ENCODE results near the gene WWTR1.

GRCh38 chr3:149657926-149658743, at the start of gene WWTR1:
- TF ChIP-seq NRF1 (IDR thresholded peaks at IDR 0.05; ENCODE audit: low read depth, low read length) (no peak), JUN (IDR thresholded peaks at IDR 0.05; ENCODE audit: low read depth, low read length) (no peak), CTCF (IDR thresholded peaks at IDR 0.05; ENCODE audit: control extremely low read depth in 1 of 3, insufficient read depth in 1 of 3, low read depth in 1 of 3, low read length in 3 of 3) (no peak), POLR2AphosphoS5 (IDR thresholded peaks at IDR 0.05; ENCODE audit: low read depth, low read length) (peak; percentile 80), POLR2A (IDR thresholded peaks at IDR 0.05; ENCODE audit: control extremely low read depth in 1 of 2, low read depth in 2 of 2, low read length in 2 of 2) (peak; percentile 86 to 93), USF2 (IDR thresholded peaks at IDR 0.05; ENCODE audit: low read length) (no peak), TAF1 (IDR thresholded peaks at IDR 0.05; ENCODE audit: low read depth, low read length) (peak; percentile 90), CREB1 (IDR thresholded peaks at IDR 0.05) (no peak), GABPA (IDR thresholded peaks at IDR 0.05; ENCODE audit: borderline replicate concordance, insufficient read depth, low read length) (no peak), ATF3 (IDR thresholded peaks at IDR 0.05; ENCODE audit: insufficient read depth, low read depth, low read length) (no peak), CEBPB (IDR thresholded peaks at IDR 0.05; ENCODE audit: low read depth, low read length) (no peak)
- TF ChIP-seq, protein P1, sequence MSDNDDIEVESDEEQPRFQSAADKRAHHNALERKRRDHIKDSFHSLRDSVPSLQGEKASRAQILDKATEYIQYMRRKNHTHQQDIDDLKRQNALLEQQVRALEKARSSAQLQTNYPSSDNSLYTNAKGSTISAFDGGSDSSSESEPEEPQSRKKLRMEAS (IDR thresholded peaks at IDR 0.05): peak; percentile 83
